Measurements from ENCODE around the gene SERPINB5. TPM values are rescaled to one million over a fixed set of nuclear protein-coding genes. Genes with fewer than 3 reads are reported as not detected.
A peak's percentile ranks its signal among the peaks of the same experiment; 100 is the strongest.

SERPINB5 gene
- total RNA-seq, 1 donor from 2014 or later, result not detected

DNA sequence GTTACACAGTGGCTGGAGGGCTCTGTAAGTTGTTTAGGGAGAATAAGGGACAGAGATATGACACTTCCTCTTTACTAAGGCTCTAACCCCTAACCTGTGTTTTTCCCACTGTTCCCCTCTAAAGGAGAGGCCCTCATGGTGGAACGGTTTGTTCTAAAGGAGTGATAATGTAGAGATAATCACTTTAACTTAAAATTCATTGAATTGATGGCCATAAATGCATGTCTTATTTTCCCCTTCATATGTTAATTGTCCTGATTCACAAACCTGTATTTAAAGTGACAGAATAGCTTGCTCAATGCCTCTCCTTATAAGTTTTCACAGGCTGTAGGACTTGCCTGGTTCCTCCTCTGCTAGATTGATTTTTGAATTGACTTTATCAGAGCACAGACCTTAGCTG lies 65.3 kb downstream of the SERPINB5 start, which contains the start of gene SERPINB12:
SERPINB12 (plus strand) TSS at position 301 of the 400 bp plus-strand sequence. CDS start 13,791 bp downstream, outside the sequence.
- H3K4me1 Mint-ChIP-seq, result peaks cover 23% of the 10 kb centered on the region
- H3K27me3 Mint-ChIP-seq (ENCODE audit: low read depth), result no peaks in the 10 kb centered on the region
- peaks cover 3% of the 10 kb centered on the region for H3K9me3 Mint-ChIP-seq
- H3K27ac Mint-ChIP-seq (ENCODE audit: unreplicated experiment), result peak within 1 kb of the TSS; percentile 4
- H3K36me3 Mint-ChIP-seq (ENCODE audit: low read depth), result no peaks in the 10 kb centered on the region
- no peak for TF ChIP-seq CTCF (conservative IDR thresholded peaks at IDR 0.05)
- no peak within 1 kb of the TSS for H3K4me3 Mint-ChIP-seq
- no peak for DNase-seq (ENCODE audit: low read depth, low spot score)

DNA sequence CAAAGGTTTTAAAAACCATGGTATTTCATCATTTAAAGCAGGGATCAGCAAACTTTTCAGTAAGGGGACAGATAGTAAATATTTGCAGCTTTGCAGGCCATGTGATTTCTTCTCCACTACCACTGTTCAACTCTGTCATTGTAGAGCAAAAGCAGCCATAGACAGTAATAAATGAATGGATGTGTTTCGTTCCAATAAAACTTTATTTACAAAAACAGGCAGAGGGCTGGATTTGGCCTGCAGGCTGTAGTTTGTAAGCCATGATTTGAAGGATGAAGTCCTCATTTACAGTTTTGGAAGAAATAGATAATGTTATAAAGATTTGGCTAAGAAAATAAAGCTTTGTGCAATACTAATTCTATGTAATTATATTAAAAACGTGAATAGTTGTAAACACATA lies 67.3 kb downstream of the SERPINB5 start:
- DNase-seq (ENCODE audit: low read depth, low spot score), result no peak

GRCh38 chr18:63545000-63545399 lies 68.2 kb downstream of the SERPINB5 start:
- H3K9me3 Mint-ChIP-seq, result no peaks in the 10 kb centered on the region
- H3K27me3 Mint-ChIP-seq (ENCODE audit: low read depth), result no peaks in the 10 kb centered on the region
- H3K4me3 Mint-ChIP-seq, result no peak overlapping the region
- no peak for DNase-seq (ENCODE audit: low read depth, low spot score)
- H3K27ac Mint-ChIP-seq (ENCODE audit: unreplicated experiment), result no peak overlapping the region
- peaks cover 22% of the 10 kb centered on the region for H3K4me1 Mint-ChIP-seq
- no peaks in the 10 kb centered on the region for H3K36me3 Mint-ChIP-seq (ENCODE audit: low read depth)
- no peak for TF ChIP-seq CTCF (conservative IDR thresholded peaks at IDR 0.05)

More for the DNA sequence above, 67.3 kb downstream of the SERPINB5 start:
- Mint-ChIP-seq H3K36me3 (ENCODE audit: low read depth) (no peaks in the 10 kb centered on the region), H3K27ac (ENCODE audit: unreplicated experiment) (no peak overlapping the region), H3K4me3 (no peak overlapping the region), H3K4me1 (peaks cover 23% of the 10 kb centered on the region), H3K27me3 (ENCODE audit: low read depth) (no peaks in the 10 kb centered on the region), H3K9me3 (no peaks in the 10 kb centered on the region)
- TF ChIP-seq CTCF (conservative IDR thresholded peaks at IDR 0.05), result no peak

DNA sequence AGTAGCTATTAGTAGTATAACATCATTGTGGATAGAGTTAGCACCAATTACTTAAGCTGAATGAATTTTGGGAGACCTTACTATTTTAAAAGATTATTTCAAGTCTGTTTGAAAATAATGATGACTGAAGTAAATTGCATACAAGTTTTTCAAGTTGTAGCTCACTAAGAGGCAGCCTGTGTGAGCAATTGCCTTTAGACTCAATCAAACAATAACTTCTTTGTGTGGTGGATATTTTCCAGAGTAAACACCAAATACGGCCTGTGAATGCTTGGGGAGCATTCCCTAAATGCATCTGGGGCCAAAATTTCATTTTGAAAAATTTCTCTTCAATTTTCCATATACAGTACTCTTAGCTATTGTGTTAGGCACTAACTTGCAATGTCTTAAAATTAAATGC lies 73.3 kb downstream of the SERPINB5 start:
- no peak for TF ChIP-seq CTCF (conservative IDR thresholded peaks at IDR 0.05)
- Mint-ChIP-seq H3K36me3 (ENCODE audit: low read depth) (no peaks in the 10 kb centered on the region), H3K4me3 (no peak overlapping the region), H3K9me3 (no peaks in the 10 kb centered on the region), H3K27ac (ENCODE audit: unreplicated experiment) (no peak overlapping the region), H3K4me1 (peaks cover 12% of the 10 kb centered on the region), H3K27me3 (ENCODE audit: low read depth) (no peaks in the 10 kb centered on the region)
- DNase-seq (ENCODE audit: low read depth, low spot score), result no peak

DNA sequence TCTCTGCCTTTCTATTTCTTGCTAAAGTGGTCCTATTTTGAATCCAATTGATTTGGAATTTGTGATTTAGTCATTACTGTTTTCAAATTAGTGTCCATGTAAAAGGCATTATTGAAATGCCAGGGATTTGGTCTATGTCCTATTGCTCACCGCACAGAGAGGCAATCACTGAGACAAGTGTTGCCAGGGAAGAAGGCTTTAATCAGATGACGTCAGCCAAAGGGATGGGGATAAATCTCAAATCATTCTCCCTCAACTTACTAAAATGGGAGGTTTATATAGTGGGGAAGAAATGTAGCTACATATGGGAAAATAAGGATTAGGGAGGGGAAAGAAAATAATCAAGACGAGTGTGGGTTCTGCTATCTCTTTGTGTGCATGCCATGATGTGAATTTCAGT lies 75.0 kb downstream of the SERPINB5 start:
- no peak overlapping the region for H3K27ac Mint-ChIP-seq (ENCODE audit: unreplicated experiment)
- H3K4me1 Mint-ChIP-seq, result peaks cover 11% of the 10 kb centered on the region
- no peak overlapping the region for H3K4me3 Mint-ChIP-seq

More for the DNA sequence above, 75.0 kb downstream of the SERPINB5 start:
- Mint-ChIP-seq H3K27me3 (ENCODE audit: low read depth) (no peaks in the 10 kb centered on the region), H3K36me3 (ENCODE audit: low read depth) (no peaks in the 10 kb centered on the region), H3K9me3 (no peaks in the 10 kb centered on the region)
- DNase-seq (ENCODE audit: low read depth, low spot score), result no peak
- no peak for TF ChIP-seq CTCF (conservative IDR thresholded peaks at IDR 0.05)

All from neural crest cell (in vitro differentiated cells).